ENCODE measurements around the gene ITLN2.
A peak's percentile ranks its signal among the peaks of the same experiment; 100 is the strongest.

The ITLN2 gene

GRCh38 chr1:160985723-160986122, 31.1 kb upstream of the ITLN2 start:
- H3K9me3 ChIP-seq (ENCODE audit: control insufficient read depth, low read length): no peaks in the 10 kb centered on the region
- no peak overlapping the region for H3K9ac ChIP-seq
- no peaks in the 10 kb centered on the region for H3K79me2 ChIP-seq
- H2AFZ ChIP-seq: no peak overlapping the region
- TF ChIP-seq, protein P1, sequence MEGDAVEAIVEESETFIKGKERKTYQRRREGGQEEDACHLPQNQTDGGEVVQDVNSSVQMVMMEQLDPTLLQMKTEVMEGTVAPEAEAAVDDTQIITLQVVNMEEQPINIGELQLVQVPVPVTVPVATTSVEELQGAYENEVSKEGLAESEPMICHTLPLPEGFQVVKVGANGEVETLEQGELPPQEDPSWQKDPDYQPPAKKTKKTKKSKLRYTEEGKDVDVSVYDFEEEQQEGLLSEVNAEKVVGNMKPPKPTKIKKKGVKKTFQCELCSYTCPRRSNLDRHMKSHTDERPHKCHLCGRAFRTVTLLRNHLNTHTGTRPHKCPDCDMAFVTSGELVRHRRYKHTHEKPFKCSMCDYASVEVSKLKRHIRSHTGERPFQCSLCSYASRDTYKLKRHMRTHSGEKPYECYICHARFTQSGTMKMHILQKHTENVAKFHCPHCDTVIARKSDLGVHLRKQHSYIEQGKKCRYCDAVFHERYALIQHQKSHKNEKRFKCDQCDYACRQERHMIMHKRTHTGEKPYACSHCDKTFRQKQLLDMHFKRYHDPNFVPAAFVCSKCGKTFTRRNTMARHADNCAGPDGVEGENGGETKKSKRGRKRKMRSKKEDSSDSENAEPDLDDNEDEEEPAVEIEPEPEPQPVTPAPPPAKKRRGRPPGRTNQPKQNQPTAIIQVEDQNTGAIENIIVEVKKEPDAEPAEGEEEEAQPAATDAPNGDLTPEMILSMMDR (IDR thresholded peaks at IDR 0.05): no peak
- H3K27ac ChIP-seq: no peak overlapping the region
- no peaks in the 10 kb centered on the region for H3K36me3 ChIP-seq (ENCODE audit: control insufficient read depth, insufficient read depth, low read length)
- no peak overlapping the region for H3K4me3 ChIP-seq (ENCODE audit: low read depth, low read length)
- H3K27me3 ChIP-seq (ENCODE audit: control insufficient read depth, insufficient read depth, low read length): no peaks in the 10 kb centered on the region
- no peak overlapping the region for H3K4me2 ChIP-seq (ENCODE audit: low read length)
- no peaks in the 10 kb centered on the region for H3K4me1 ChIP-seq

GRCh38 chr1:160981584-160982411, 27.2 kb upstream of the ITLN2 start:
- Histone ChIP-seq H3K79me2 (no peaks in the 10 kb centered on the region), H3K27ac (no peak overlapping the region), H3K4me2 (ENCODE audit: low read length) (peak overlapping the region; percentile 10), H2AFZ (no peak overlapping the region), H3K36me3 (ENCODE audit: control insufficient read depth, insufficient read depth, low read length) (no peaks in the 10 kb centered on the region), H3K9ac (no peak overlapping the region), H3K4me3 (ENCODE audit: low read depth, low read length) (no peak overlapping the region), H3K9me3 (ENCODE audit: control insufficient read depth, low read length) (no peaks in the 10 kb centered on the region), H3K27me3 (ENCODE audit: control insufficient read depth, insufficient read depth, low read length) (no peaks in the 10 kb centered on the region), H3K4me1 (no peaks in the 10 kb centered on the region)
- TF ChIP-seq, protein P1 (IDR thresholded peaks at IDR 0.05): no peak

- Histone ChIP-seq H3K4me1 (no peaks in the 10 kb centered on the region), H3K27me3 (ENCODE audit: control insufficient read depth, insufficient read depth, low read length) (no peaks in the 10 kb centered on the region), H3K9me3 (ENCODE audit: control insufficient read depth, low read length) (no peaks in the 10 kb centered on the region), H3K9ac (no peak overlapping the region), H3K79me2 (no peaks in the 10 kb centered on the region), H3K4me3 (ENCODE audit: low read depth, low read length) (no peak overlapping the region), H3K4me2 (ENCODE audit: low read length) (no peak overlapping the region), H3K36me3 (ENCODE audit: control insufficient read depth, insufficient read depth, low read length) (no peaks in the 10 kb centered on the region), H3K27ac (no peak overlapping the region), H2AFZ (no peak overlapping the region)
- TF ChIP-seq, protein P1 (IDR thresholded peaks at IDR 0.05): no peak
Observed at GRCh38 chr1:160979286-160979685, 24.7 kb upstream of the ITLN2 start.

DNA sequence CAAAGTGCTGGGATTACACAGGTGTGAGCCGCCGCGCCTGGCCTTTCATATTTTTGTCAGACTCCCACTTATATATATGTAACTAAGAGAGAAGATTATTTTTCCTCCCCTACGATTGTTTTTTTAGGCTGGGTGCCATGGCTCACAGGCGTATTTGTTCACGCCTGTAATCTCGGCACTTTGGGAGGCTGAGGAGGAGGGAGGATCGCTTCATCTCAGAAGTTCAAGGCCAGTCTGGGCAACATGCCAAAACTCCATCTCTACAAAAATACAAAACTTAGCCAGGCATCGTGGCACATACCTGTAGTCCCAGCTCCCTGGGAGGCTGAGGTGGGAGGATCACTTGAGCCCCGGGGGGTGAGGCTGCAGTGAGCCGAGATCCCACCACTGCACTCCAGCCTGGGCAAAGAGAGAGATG, 23.9 kb upstream of the ITLN2 start:
- Histone ChIP-seq H3K4me3 (ENCODE audit: low read depth, low read length) (no peak overlapping the region), H3K9me3 (ENCODE audit: control insufficient read depth, low read length) (no peaks in the 10 kb centered on the region), H3K4me2 (ENCODE audit: low read length) (no peak overlapping the region), H3K27ac (no peak overlapping the region), H3K9ac (no peak overlapping the region), H3K79me2 (no peaks in the 10 kb centered on the region), H3K27me3 (ENCODE audit: control insufficient read depth, insufficient read depth, low read length) (no peaks in the 10 kb centered on the region), H2AFZ (no peak overlapping the region), H3K4me1 (no peaks in the 10 kb centered on the region), H3K36me3 (ENCODE audit: control insufficient read depth, insufficient read depth, low read length) (no peaks in the 10 kb centered on the region)
- TF ChIP-seq, protein P1 (IDR thresholded peaks at IDR 0.05): no peak

DNA sequence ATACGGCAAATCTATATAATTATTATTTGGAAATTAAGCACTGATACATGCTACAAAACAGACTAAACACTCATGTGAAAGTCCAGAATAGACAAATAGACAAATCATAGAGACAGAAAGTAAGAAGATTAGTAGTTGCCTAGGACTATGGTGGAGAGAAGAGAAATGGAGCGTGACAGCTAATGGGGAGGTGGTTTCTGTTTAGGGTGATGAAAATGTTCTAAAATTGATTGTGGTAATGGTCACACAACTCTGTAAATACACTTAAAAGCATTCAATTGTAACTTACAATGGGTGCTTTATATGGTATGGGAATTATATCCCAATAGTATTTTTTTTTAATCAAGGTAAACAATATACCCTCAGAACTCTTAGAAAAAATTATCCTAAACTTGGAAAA, 20.4 kb upstream of the ITLN2 start:
- H3K9ac ChIP-seq: no peak overlapping the region
- no peaks in the 10 kb centered on the region for H3K27me3 ChIP-seq (ENCODE audit: control insufficient read depth, insufficient read depth, low read length)
- H3K36me3 ChIP-seq (ENCODE audit: control insufficient read depth, insufficient read depth, low read length): no peaks in the 10 kb centered on the region
- TF ChIP-seq, protein P1 (IDR thresholded peaks at IDR 0.05): no peak
- H3K4me3 ChIP-seq (ENCODE audit: low read depth, low read length): no peak overlapping the region
- no peak overlapping the region for H3K27ac ChIP-seq
- no peaks in the 10 kb centered on the region for H3K9me3 ChIP-seq (ENCODE audit: control insufficient read depth, low read length)
- no peaks in the 10 kb centered on the region for H3K79me2 ChIP-seq
- no peak overlapping the region for H2AFZ ChIP-seq
- no peak overlapping the region for H3K4me2 ChIP-seq (ENCODE audit: low read length)
- no peaks in the 10 kb centered on the region for H3K4me1 ChIP-seq
